Measurements from ENCODE around the gene PXT1. TPM values are rescaled to one million over a fixed set of nuclear protein-coding genes. Genes with fewer than 3 reads are reported as not detected.

PXT1 gene
- total RNA-seq, 1 donor from 2014 or later: not detected

GRCh38 chr6:36350082-36350481, 92.6 kb downstream of the PXT1 start:
- Mint-ChIP-seq H3K4me1 (peaks cover 32% of the 10 kb centered on the region), H3K36me3 (peaks cover 2% of the 10 kb centered on the region), H3K27ac (no peak overlapping the region), H3K4me3 (no peak overlapping the region), H3K27me3 (ENCODE audit: insufficient read depth, low read depth) (peaks cover 6% of the 10 kb centered on the region), H3K9me3 (peaks cover 6% of the 10 kb centered on the region)
- Histone ChIP-seq H4K20me1 (ENCODE audit: low read depth) (no peaks in the 10 kb centered on the region), H3K27ac (no peak overlapping the region), H3K9me3 (ENCODE audit: low read depth) (no peaks in the 10 kb centered on the region), H3K4me1 (peaks cover 4% of the 10 kb centered on the region), H3F3A (ENCODE audit: low read depth) (no peaks in the 10 kb centered on the region), H2AFZ (replicated peaks) (no peak overlapping the region), H3K36me3 (no peaks in the 10 kb centered on the region), H3K4me3 (no peak overlapping the region), H3K9ac (no peak overlapping the region), H3K27me3 (no peaks in the 10 kb centered on the region), H3K79me2 (ENCODE audit: low read depth) (no peaks in the 10 kb centered on the region), H3K4me2 (no peak overlapping the region)
- no peak for DNase-seq (ENCODE audit: low spot score)
- TF ChIP-seq EZH2phosphoT487 (IDR thresholded peaks at IDR 0.05) (no peak), CTCF (IDR thresholded peaks at IDR 0.05) (no peak), EZH2 (IDR thresholded peaks at IDR 0.05) (no peak)

GRCh38 chr6:36349240-36349639, 93.4 kb downstream of the PXT1 start:
- Mint-ChIP-seq H3K27me3 (ENCODE audit: insufficient read depth, low read depth) (peaks cover 6% of the 10 kb centered on the region), H3K4me1 (peaks cover 32% of the 10 kb centered on the region), H3K4me3 (no peak overlapping the region), H3K27ac (no peak overlapping the region), H3K9me3 (peaks cover 6% of the 10 kb centered on the region), H3K36me3 (peaks cover 2% of the 10 kb centered on the region)
- Histone ChIP-seq H4K20me1 (ENCODE audit: low read depth) (no peaks in the 10 kb centered on the region), H3K4me2 (no peak overlapping the region), H3K9ac (no peak overlapping the region), H3F3A (ENCODE audit: low read depth) (no peaks in the 10 kb centered on the region), H3K4me3 (no peak overlapping the region), H2AFZ (replicated peaks) (no peak overlapping the region), H3K4me1 (peaks cover 4% of the 10 kb centered on the region), H3K9me3 (ENCODE audit: low read depth) (no peaks in the 10 kb centered on the region), H3K27ac (no peak overlapping the region), H3K79me2 (ENCODE audit: low read depth) (no peaks in the 10 kb centered on the region), H3K27me3 (no peaks in the 10 kb centered on the region), H3K36me3 (no peaks in the 10 kb centered on the region)
- TF ChIP-seq EZH2 (IDR thresholded peaks at IDR 0.05): no peak
- TF ChIP-seq CTCF (IDR thresholded peaks at IDR 0.05): no peak
- no peak for TF ChIP-seq EZH2phosphoT487 (IDR thresholded peaks at IDR 0.05)
- no peak for DNase-seq (ENCODE audit: low spot score)

- Histone ChIP-seq H3K27me3 (no peaks in the 10 kb centered on the region), H2AFZ (replicated peaks) (no peak overlapping the region), H4K20me1 (ENCODE audit: low read depth) (no peaks in the 10 kb centered on the region), H3K9me3 (ENCODE audit: low read depth) (no peaks in the 10 kb centered on the region), H3F3A (ENCODE audit: low read depth) (no peaks in the 10 kb centered on the region), H3K27ac (no peak overlapping the region), H3K36me3 (no peaks in the 10 kb centered on the region), H3K79me2 (ENCODE audit: low read depth) (no peaks in the 10 kb centered on the region), H3K4me1 (peaks cover 4% of the 10 kb centered on the region), H3K9ac (no peak overlapping the region), H3K4me2 (no peak overlapping the region), H3K4me3 (no peak overlapping the region)
- DNase-seq (ENCODE audit: low spot score): no peak
- Mint-ChIP-seq H3K27ac (no peak overlapping the region), H3K4me3 (no peak overlapping the region), H3K36me3 (no peaks in the 10 kb centered on the region), H3K27me3 (ENCODE audit: insufficient read depth, low read depth) (peaks cover 4% of the 10 kb centered on the region), H3K9me3 (no peaks in the 10 kb centered on the region), H3K4me1 (peaks cover 32% of the 10 kb centered on the region)
- no peak for TF ChIP-seq CTCF (IDR thresholded peaks at IDR 0.05)
- TF ChIP-seq EZH2phosphoT487 (IDR thresholded peaks at IDR 0.05): no peak
- no peak for TF ChIP-seq EZH2 (IDR thresholded peaks at IDR 0.05)
These were observed 95.0 kb downstream of the PXT1 start for GRCh38 chr6:36347621-36348020.

Measured in neural progenitor cell (in vitro differentiated cells).